Activated T-cell treated with anti-CD3 and anti-CD28 coated beads, Interleukin-2, amount 50 U/mL, for 72 hours (primary cell): ENCODE results near the gene GGN. TPM values are rescaled to one million over a fixed set of nuclear protein-coding genes. Genes with fewer than 3 reads are reported as not detected.
A peak's percentile ranks its signal among the peaks of the same experiment; 100 is the strongest.
"Not testable (repeated sequence)": the region's sequence is repeated elsewhere in the genome, so short reads cannot be mapped to it uniquely, and the experiment has no call there.

Source experiments
- ATAC-seq, 2 donors: fragments of 150-1000 bp; cut with Tn5 transposase; replicated peaks in 1 of 2; 2 replicates each; pipeline ENCODE4 v1.10.0; 2021; ENCODE audit warnings: moderate library complexity in 2 of 2, mild to moderate bottlenecking in 1 of 2
- DNase-seq, 2 donors: peaks; one replicate each; pipeline ENCODE4 v3.0.0; 2021 to 2022; ENCODE audit warnings: mixed read lengths in 1 of 2
- H3K27ac Mint-ChIP-seq: one replicate; pipeline ENCODE4 v1.8.0; 2022; ENCODE audit warnings: mild to moderate bottlenecking, moderate library complexity, mixed read lengths
- H3K27me3 Mint-ChIP-seq: one replicate; pipeline ENCODE4 v1.8.0; 2022; ENCODE audit warnings: low read depth, mixed read lengths
- H3K36me3 Mint-ChIP-seq, 2 donors: one replicate each; pipeline ENCODE4 v1.8.0; 2022; ENCODE audit warnings: mixed read lengths in 2 of 2, mild to moderate bottlenecking in 1 of 2; ENCODE audit not compliant: insufficient read depth in 2 of 2
- H3K4me1 Mint-ChIP-seq: one replicate; pipeline ENCODE4 v1.8.0; 2022; ENCODE audit warnings: low read depth, mixed read lengths
- H3K4me3 Mint-ChIP-seq, 2 donors: one replicate each; pipeline ENCODE4 v1.8.0; 2022; ENCODE audit warnings: mild to moderate bottlenecking in 2 of 2, mixed read lengths in 2 of 2, moderate library complexity in 2 of 2
- H3K9me3 Mint-ChIP-seq, 2 donors: one replicate each; pipeline ENCODE4 v1.8.0; 2022; ENCODE audit warnings: mixed read lengths in 2 of 2
- total RNA-seq, 2 donors: library from RNA; stranded (reverse); gene quantifications; one replicate each; pipeline ENCODE4 v1.2.3, GENCODE V29; 2022

The GGN gene
- total RNA-seq, 2 donors from 2014 or later = 0.43 to 1.4 TPM

DNA sequence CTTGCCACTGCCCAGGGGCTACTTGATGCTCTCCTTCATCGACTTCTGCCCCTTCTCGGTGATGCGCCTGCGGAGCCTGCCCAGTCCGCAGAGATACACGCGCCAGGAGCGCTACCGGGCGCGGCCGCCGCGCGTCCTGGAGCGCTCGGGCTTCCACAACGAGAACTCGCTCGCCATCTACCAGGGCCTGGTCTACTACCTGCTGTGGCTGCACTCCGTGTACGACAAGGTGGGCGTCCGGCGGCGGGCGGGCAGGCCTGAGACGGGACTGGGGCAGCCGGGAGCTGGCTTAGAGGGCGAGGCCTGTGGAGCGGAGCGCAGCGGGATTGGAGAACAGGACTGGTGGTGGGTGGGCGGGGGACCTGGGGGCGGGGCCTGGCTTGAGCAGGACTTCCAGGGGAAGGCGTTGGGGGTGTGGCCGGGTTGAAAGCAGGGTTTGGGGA is 26.2 kb downstream of the GGN start:
- Mint-ChIP-seq H3K36me3 (no peaks in the 10 kb centered on the region), H3K27me3 (peaks cover 30% of the 10 kb centered on the region), H3K4me3 (peak overlapping the region; percentile 86 to 93)

GRCh38 chr19:38360839-38361631 is 26.8 kb downstream of the GGN start:
- Mint-ChIP-seq H3K4me1 (peaks cover 23% of the 10 kb centered on the region), H3K36me3 (no peaks in the 10 kb centered on the region), H3K27me3 (peaks cover 25% of the 10 kb centered on the region), H3K27ac (no peak overlapping the region), H3K9me3 (no peaks in the 10 kb centered on the region), H3K4me3 (peak overlapping the region; percentile 86 to 93)
- ATAC-seq (no peak), DNase-seq (no peak)

More for the DNA sequence above, 26.2 kb downstream of the GGN start:
- peak; percentile 78 to 80 for ATAC-seq
- Mint-ChIP-seq H3K4me1 (peaks cover 23% of the 10 kb centered on the region), H3K9me3 (no peaks in the 10 kb centered on the region), H3K27ac (no peak overlapping the region)
- peak; percentile 77 to 86 for DNase-seq

DNA sequence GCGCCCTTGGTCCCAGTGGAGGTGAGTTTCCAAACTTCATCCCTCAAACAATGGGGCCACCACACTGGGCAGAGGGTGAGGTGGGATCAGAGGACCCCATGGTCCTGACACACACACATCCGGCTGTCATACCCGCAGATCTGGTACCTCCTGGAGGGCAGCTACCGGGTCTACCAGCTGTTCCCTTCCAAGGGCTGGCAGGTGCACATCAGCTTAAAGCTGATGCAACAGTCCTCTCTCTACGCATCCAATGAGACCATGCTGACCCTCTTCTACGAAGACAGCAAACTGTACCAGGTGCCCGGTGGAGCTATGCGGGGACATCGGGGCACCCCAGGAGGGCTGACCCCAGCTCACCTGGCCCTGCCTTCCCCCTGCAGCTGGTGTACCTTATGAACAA is 27.5 kb downstream of the GGN start:
- peak in 1 of 2 donors; percentile 26 for DNase-seq
- no peak overlapping the region for H3K27ac Mint-ChIP-seq
- H3K36me3 Mint-ChIP-seq = no peaks in the 10 kb centered on the region
- ATAC-seq = no peak
- H3K27me3 Mint-ChIP-seq = peaks cover 23% of the 10 kb centered on the region
- H3K9me3 Mint-ChIP-seq = no peaks in the 10 kb centered on the region
- peaks cover 23% of the 10 kb centered on the region for H3K4me1 Mint-ChIP-seq
- peak overlapping the region; percentile 86 to 93 for H3K4me3 Mint-ChIP-seq

DNA sequence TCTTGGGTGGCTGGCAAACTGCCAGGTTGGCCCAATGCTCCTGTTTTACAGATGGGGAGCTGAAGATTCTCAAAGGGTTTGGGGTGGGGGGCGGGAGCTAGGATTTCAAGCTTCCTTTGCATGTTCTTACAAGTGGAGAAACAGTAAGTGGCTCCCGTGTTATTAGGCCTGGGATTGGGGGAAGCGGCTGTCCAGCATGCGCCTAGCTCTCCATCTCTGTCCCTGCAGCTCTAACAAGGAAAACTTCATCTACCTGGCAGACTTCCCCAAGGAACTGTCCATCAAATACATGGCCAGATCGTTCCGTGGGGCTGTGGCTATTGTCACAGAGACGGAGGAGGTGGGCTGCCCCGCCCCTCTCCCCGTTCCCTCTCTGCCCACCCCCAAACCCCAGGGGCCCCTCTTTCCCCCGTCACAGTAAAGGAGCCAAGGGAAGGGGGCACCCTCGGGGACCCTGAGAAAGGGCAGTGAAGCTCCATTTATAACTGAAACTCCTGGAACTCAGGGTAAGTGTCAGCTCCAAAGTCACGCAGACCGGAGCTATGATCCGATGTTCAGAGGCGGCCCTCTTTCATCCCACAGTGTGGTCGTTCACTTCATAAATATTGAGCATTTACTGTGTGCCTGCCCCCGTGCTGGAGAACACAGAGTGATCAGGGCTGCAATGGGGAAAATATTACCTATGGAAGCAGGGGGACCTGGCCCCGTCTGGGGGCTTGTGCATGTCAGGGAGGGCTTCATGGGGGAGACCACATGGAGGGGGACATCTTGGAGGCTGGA is 28.4 kb downstream of the GGN start:
- H3K9me3 Mint-ChIP-seq = no peaks in the 10 kb centered on the region
- DNase-seq (no peak), ATAC-seq (no peak)
- no peak overlapping the region for H3K27ac Mint-ChIP-seq
- no peaks in the 10 kb centered on the region for H3K36me3 Mint-ChIP-seq
- peaks cover 23% of the 10 kb centered on the region for H3K4me1 Mint-ChIP-seq
- H3K4me3 Mint-ChIP-seq = no peak overlapping the region
- peaks cover 25% of the 10 kb centered on the region for H3K27me3 Mint-ChIP-seq

- ATAC-seq = no peak
- H3K4me3 Mint-ChIP-seq = no peak overlapping the region
- H3K36me3 Mint-ChIP-seq = no peaks in the 10 kb centered on the region
- no peak for DNase-seq
- H3K27me3 Mint-ChIP-seq = peaks cover 29% of the 10 kb centered on the region
- no peak overlapping the region for H3K27ac Mint-ChIP-seq
- no peaks in the 10 kb centered on the region for H3K9me3 Mint-ChIP-seq
- peaks cover 22% of the 10 kb centered on the region for H3K4me1 Mint-ChIP-seq
Observed at GRCh38 chr19:38358071-38358470, 29.8 kb downstream of the GGN start.

- H3K36me3 Mint-ChIP-seq = no peaks in the 10 kb centered on the region
- no peak for ATAC-seq
- no peak overlapping the region for H3K4me3 Mint-ChIP-seq
- no peak overlapping the region for H3K27ac Mint-ChIP-seq
- peaks cover 5% of the 10 kb centered on the region for H3K4me1 Mint-ChIP-seq
- peaks cover 22% of the 10 kb centered on the region for H3K27me3 Mint-ChIP-seq
- H3K9me3 Mint-ChIP-seq = no peaks in the 10 kb centered on the region
- DNase-seq = no peak
Observed at GRCh38 chr19:38355728-38356725, 31.8 kb downstream of the GGN start.

- H3K36me3 Mint-ChIP-seq = no peaks in the 10 kb centered on the region
- H3K27ac Mint-ChIP-seq = no peak overlapping the region
- no peak overlapping the region for H3K4me3 Mint-ChIP-seq
- H3K9me3 Mint-ChIP-seq = no peaks in the 10 kb centered on the region
- no peak for ATAC-seq
- H3K4me1 Mint-ChIP-seq = no peaks in the 10 kb centered on the region
- H3K27me3 Mint-ChIP-seq = peaks cover 6% of the 10 kb centered on the region
- no peak for DNase-seq
Observed at GRCh38 chr19:38352611-38353010, 35.2 kb downstream of the GGN start.

- no peak overlapping the region for H3K27ac Mint-ChIP-seq
- H3K9me3 Mint-ChIP-seq = no peaks in the 10 kb centered on the region
- H3K27me3 Mint-ChIP-seq = peaks cover 6% of the 10 kb centered on the region
- H3K4me1 Mint-ChIP-seq = no peaks in the 10 kb centered on the region
- no peak for DNase-seq
- H3K36me3 Mint-ChIP-seq = no peaks in the 10 kb centered on the region
- no peak for ATAC-seq
- H3K4me3 Mint-ChIP-seq = no peak overlapping the region
Observed at GRCh38 chr19:38351865-38352395, 35.9 kb downstream of the GGN start.

- peaks cover 6% of the 10 kb centered on the region for H3K27me3 Mint-ChIP-seq
- DNase-seq (no peak), ATAC-seq (no peak)
- no peaks in the 10 kb centered on the region for H3K4me1 Mint-ChIP-seq
- H3K36me3 Mint-ChIP-seq = no peaks in the 10 kb centered on the region
- no peak overlapping the region for H3K4me3 Mint-ChIP-seq
- no peak overlapping the region for H3K27ac Mint-ChIP-seq
- H3K9me3 Mint-ChIP-seq = no peaks in the 10 kb centered on the region
Observed at GRCh38 chr19:38350883-38351282, 37.0 kb downstream of the GGN start.

DNA sequence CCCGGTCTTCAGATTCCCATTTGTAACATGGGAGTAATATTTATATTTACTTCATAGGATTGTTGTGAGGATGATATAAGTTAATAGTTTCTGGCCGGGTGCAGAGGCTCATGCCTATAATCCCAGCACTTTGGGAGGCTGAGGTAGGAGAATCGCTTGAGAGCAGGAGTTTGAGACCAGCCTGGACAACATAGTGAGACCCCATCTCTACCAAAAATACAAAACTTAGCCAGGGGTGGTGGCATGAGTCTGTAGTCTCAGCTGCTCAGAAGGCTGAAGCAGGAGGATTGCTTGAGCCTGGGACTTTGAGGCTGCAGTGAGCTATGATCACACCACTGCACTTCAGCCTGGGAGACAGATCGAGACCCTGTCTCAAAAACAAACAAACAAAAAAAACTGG is 41.0 kb downstream of the GGN start:
- Mint-ChIP-seq H3K27ac (no peak overlapping the region), H3K4me3 (no peak overlapping the region), H3K36me3 (no peaks in the 10 kb centered on the region), H3K9me3 (no peaks in the 10 kb centered on the region), H3K27me3 (no peaks in the 10 kb centered on the region), H3K4me1 (no peaks in the 10 kb centered on the region)
- ATAC-seq (no peak), DNase-seq (no peak)

- no peak overlapping the region for H3K4me3 Mint-ChIP-seq
- H3K9me3 Mint-ChIP-seq = no peaks in the 10 kb centered on the region
- peaks cover 0 to 1% of the 10 kb centered on the region in 2 donors for H3K36me3 Mint-ChIP-seq
- no peak for ATAC-seq
- no peak overlapping the region for H3K27ac Mint-ChIP-seq
- H3K27me3 Mint-ChIP-seq = no peaks in the 10 kb centered on the region
- H3K4me1 Mint-ChIP-seq = peaks cover 12% of the 10 kb centered on the region
- no peak for DNase-seq
Observed at GRCh38 chr19:38340927-38341326, 46.9 kb downstream of the GGN start.

DNA sequence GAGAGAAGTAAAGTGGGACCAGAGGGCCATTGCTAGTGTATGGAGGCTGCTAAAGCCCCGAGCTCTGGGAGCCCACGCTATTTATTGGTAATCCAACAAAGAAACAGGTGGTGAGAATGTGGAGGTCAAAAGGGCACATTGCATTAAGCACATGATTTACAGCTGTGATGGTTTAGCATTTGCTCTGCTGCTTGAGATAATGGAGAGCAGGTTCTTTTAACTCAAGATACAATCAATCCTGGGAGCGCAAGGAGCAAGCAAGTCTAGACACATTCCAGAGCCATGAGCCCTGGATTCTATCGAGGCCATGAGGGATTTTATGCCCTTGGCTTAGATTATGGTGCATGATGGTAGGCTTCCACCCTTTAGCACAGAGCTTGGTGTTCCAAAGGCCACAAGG is 48.8 kb downstream of the GGN start:
- DNase-seq, H3K27me3 Mint-ChIP-seq: not testable (repeated sequence)
- H3K4me3 Mint-ChIP-seq = peak overlapping the region in 1 of 2 donors; percentile 20

More for the DNA sequence above, 48.8 kb downstream of the GGN start:
- not testable (repeated sequence) for H3K9me3 Mint-ChIP-seq, ATAC-seq, H3K36me3 Mint-ChIP-seq, H3K27ac Mint-ChIP-seq
- peaks cover 12% of the 10 kb centered on the region for H3K4me1 Mint-ChIP-seq
